Vagina (tissue), 2 donors: ENCODE measurements around the gene CCDC178. TPM values are rescaled to one million over a fixed set of nuclear protein-coding genes. Genes with fewer than 3 reads are reported as not detected.

Experiments used
- DNase-seq, 2 donors: peaks; one replicate each; pipeline ENCODE4 v3.0.0-alpha.2; 2017; ENCODE audit errors: extremely low spot score in 2 of 2
- H3K27ac ChIP-seq: fragments of 200-600 bp; sonication (generic); one replicate; pipeline ENCODE4 v1.5.1; 2019
- H3K27me3 ChIP-seq: fragments of 200-600 bp; sonication (generic); one replicate; pipeline ENCODE4 v1.5.1; 2019
- H3K36me3 ChIP-seq, 2 donors: fragments of 200-600 bp; sonication (generic); one replicate each; pipeline ENCODE4 v1.5.1; 2017 to 2019
- H3K4me1 ChIP-seq: fragments of 200-600 bp; sonication (generic); one replicate; pipeline ENCODE4 v1.5.1; 2019
- H3K4me3 ChIP-seq, 2 donors: fragments of 200-600 bp; sonication (generic); 1 replicate in 1 of 2; 2 replicates in 1 of 2; pipeline ENCODE4 v1.5.1; 2016 to 2019
- H3K9me3 ChIP-seq: fragments of 200-600 bp; sonication (generic); one replicate; pipeline ENCODE4 v1.5.1; 2019
- POLR2A ChIP-seq, 2 donors: fragments of 450-650 bp; IDR thresholded peaks; one replicate each; pipeline ENCODE4 v1.6.1; 2017; ENCODE audit warnings: antibody characterized with exemption in 2 of 2, mild to moderate bottlenecking in 2 of 2, moderate library complexity in 2 of 2
- POLR2AphosphoS5 ChIP-seq, 2 donors: sonication (generic); formaldehyde crosslinking; IDR thresholded peaks; one replicate each; pipeline ENCODE4 v1.9.0; 2017; ENCODE audit warnings: antibody characterized with exemption in 2 of 2, mild to moderate bottlenecking in 2 of 2, low read depth in 1 of 2; ENCODE audit not compliant: insufficient read depth in 1 of 2
- intact Hi-C: fragments of 100-400 bp; cut with DNase I; formaldehyde crosslinking; loops from one replicate; pipeline ENCODE4 v1.15.1; 2023
- total RNA-seq: library from RNA; depleted of rRNA; stranded (reverse); fragments of >200 nt; gene quantifications from one replicate; pipeline ENCODE4 v1.2.3, GENCODE V29; 2016
- TF ChIP-seq, protein P1 (sequence below), 3 experiments: fragments of 450-650 bp in 2 of 3; fragments of 200-600 bp in 1 of 3; sonication (generic) in 1 of 3; IDR thresholded peaks; one replicate each; pipeline ENCODE4 v1.5.1; 2017 to 2019; ENCODE audit warnings: antibody characterized with exemption in 3 of 3, mild to moderate bottlenecking in 2 of 3, moderate library complexity in 2 of 3

CCDC178 gene, protein sequence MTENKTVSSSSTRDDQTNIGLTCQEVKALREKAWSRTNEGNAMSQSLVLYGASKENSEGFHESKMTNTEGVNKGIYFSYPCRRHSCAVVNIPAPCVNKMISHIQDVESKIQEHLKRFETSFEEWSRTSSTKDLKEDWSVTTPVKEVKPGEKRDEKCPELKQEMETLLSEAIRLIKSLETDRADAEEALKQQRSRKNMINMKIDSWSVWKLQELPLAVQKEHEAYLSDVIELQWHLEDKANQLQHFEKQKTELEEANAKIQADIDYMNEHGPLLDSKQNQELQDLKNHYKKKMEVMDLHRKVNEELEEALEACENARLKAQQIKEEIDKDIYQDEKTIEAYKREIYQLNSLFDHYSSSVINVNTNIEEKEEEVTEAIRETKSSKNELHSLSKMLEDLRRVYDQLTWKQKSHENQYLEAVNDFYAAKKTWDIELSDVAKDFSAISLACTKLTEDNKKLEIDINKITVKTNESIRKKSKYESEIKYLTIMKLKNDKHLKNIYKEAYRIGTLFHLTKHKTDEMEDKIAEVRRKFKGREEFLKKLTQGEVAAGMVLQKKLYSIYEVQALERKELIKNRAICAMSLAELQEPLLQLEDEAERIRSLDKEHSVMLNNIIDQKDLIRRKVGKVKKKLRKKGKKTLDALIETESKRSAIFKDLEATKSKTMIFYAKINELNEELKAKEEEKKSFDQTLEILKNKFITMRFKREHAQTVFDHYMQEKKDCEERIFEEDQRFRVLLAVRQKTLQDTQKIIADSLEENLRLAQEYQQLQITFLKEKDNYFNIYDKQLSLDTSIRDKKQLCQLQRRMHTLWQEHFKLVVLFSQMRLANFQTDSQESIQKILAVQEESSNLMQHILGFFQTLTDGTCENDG
- total RNA-seq: 10.8 TPM

- TF ChIP-seq POLR2A (IDR thresholded peaks at IDR 0.05) (no peak), POLR2AphosphoS5 (IDR thresholded peaks at IDR 0.05; ENCODE audit: insufficient read depth in 1 of 2, low read depth in 1 of 2) (peak in 1 of 2 donors; percentile 18)
- TF ChIP-seq, protein P1, sequence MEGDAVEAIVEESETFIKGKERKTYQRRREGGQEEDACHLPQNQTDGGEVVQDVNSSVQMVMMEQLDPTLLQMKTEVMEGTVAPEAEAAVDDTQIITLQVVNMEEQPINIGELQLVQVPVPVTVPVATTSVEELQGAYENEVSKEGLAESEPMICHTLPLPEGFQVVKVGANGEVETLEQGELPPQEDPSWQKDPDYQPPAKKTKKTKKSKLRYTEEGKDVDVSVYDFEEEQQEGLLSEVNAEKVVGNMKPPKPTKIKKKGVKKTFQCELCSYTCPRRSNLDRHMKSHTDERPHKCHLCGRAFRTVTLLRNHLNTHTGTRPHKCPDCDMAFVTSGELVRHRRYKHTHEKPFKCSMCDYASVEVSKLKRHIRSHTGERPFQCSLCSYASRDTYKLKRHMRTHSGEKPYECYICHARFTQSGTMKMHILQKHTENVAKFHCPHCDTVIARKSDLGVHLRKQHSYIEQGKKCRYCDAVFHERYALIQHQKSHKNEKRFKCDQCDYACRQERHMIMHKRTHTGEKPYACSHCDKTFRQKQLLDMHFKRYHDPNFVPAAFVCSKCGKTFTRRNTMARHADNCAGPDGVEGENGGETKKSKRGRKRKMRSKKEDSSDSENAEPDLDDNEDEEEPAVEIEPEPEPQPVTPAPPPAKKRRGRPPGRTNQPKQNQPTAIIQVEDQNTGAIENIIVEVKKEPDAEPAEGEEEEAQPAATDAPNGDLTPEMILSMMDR (IDR thresholded peaks at IDR 0.05): peak in 1 of 3 experiments; percentile 50
- Histone ChIP-seq H3K27me3 (no peaks in the 10 kb centered on the region), H3K4me1 (peaks cover 6% of the 10 kb centered on the region), H3K36me3 (no peaks in the 10 kb centered on the region), H3K9me3 (no peaks in the 10 kb centered on the region), H3K4me3 (peak within 1 kb of the TSS; percentile 53 to 75), H3K27ac (peak within 1 kb of the TSS; percentile 75)
- intact Hi-C loops: no loop called here
- DNase-seq: no peak
These were observed at the start of gene CCDC178 for GRCh38 chr18:33440060-33441043. Gene CCDC178, minus strand, starts transcription at chr18:33440721. Its CDS starts 28,633 bp downstream, at chr18:33412088.

DNA sequence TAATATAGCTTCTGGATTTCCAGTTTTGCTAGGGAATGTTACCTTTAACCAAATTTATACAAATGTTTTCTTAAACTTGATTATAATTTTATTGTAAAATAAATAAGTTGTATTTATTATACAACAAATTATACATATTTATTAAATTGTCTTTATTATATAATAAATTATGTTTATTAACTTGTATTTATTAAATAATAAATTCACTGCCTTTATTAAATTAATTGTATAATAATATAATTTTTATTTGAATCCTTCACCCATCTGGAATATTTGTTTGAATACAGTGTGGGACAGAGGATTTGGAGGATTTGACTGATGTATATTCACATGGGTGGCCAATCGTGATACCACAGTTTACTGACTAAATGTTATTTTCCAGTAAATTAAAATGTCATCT, 43.4 kb upstream of the CCDC178 start:
- Histone ChIP-seq H3K4me1 (no peaks in the 10 kb centered on the region), H3K9me3 (no peaks in the 10 kb centered on the region), H3K27me3 (no peaks in the 10 kb centered on the region), H3K4me3 (no peak overlapping the region), H3K27ac (no peak overlapping the region), H3K36me3 (no peaks in the 10 kb centered on the region)
- TF ChIP-seq, protein P1 (IDR thresholded peaks at IDR 0.05): no peak
- TF ChIP-seq POLR2AphosphoS5 (IDR thresholded peaks at IDR 0.05; ENCODE audit: insufficient read depth in 1 of 2, low read depth in 1 of 2) (no peak), POLR2A (IDR thresholded peaks at IDR 0.05) (no peak)
- intact Hi-C loops: no loop called here
- no peak for DNase-seq

DNA sequence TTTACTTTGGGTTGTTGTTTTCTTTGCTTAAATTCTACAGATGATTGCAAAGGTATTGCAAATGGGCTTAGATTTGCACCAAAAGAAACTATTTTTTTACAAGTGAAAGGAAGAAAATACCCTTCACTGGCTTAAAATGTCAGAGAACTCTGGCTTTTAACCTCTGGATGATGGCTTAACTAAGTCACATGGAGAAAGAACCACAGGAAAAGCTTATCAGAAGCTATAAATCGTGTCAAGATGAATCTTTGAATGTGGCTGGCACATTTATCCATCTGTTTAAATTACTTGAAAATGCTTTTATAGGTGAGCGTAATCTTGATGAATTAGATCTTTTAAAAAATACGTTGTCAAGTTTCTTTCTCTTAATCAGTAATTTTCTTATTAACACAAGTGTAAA, 32.0 kb upstream of the CCDC178 start:
- intact Hi-C loops: no loop called here
- no peak overlapping the region for H3K27ac ChIP-seq
- TF ChIP-seq, protein P1 (IDR thresholded peaks at IDR 0.05): no peak
- TF ChIP-seq POLR2A (IDR thresholded peaks at IDR 0.05): no peak
- TF ChIP-seq POLR2AphosphoS5 (IDR thresholded peaks at IDR 0.05; ENCODE audit: insufficient read depth in 1 of 2, low read depth in 1 of 2): no peak
- no peak overlapping the region for H3K4me3 ChIP-seq
- H3K9me3 ChIP-seq: no peaks in the 10 kb centered on the region
- no peaks in the 10 kb centered on the region for H3K4me1 ChIP-seq
- no peak for DNase-seq
- H3K36me3 ChIP-seq: no peaks in the 10 kb centered on the region
- no peaks in the 10 kb centered on the region for H3K27me3 ChIP-seq

DNA sequence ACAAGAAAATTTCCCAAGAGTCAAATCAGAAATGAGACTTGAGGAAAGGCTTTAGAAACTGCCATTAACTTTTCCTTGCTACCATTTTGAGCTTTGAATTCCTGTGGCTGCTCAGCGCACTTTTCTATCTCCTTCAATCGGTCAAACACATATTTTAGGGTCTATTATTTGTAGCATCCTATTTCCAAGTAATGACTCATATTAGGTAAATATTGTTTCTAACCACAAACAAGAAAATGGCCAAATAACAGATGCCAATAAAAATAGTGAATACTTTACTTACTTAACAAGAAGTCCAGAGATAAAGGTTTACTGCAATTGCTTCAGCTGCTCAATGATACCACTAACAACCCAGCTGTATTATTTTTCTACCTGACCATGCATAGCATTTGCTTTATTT, 29.7 kb upstream of the CCDC178 start:
- no peaks in the 10 kb centered on the region for H3K9me3 ChIP-seq
- no peak for TF ChIP-seq POLR2A (IDR thresholded peaks at IDR 0.05)
- TF ChIP-seq, protein P1 (IDR thresholded peaks at IDR 0.05): no peak
- intact Hi-C loops: no loop called here

More for the DNA sequence above, 29.7 kb upstream of the CCDC178 start:
- H3K4me3 ChIP-seq: no peak overlapping the region
- H3K27ac ChIP-seq: no peak overlapping the region
- H3K36me3 ChIP-seq: no peaks in the 10 kb centered on the region
- no peak for DNase-seq
- no peaks in the 10 kb centered on the region for H3K27me3 ChIP-seq
- H3K4me1 ChIP-seq: no peaks in the 10 kb centered on the region
